Measurements from ENCODE around the gene PARP1.

GRCh38 chr1:226422478-226422877, 14.6 kb upstream of the PARP1 start:
- TF ChIP-seq CTCF (conservative IDR thresholded peaks at IDR 0.05; ENCODE audit: low read depth, low read length) (no peak), EZH2 (IDR thresholded peaks at IDR 0.05; ENCODE audit: borderline replicate concordance, low read depth, low read length, poor library complexity, severe bottlenecking) (no peak)

Measured in A673 (cell line).